Subcutaneous adipose tissue (tissue), 4 donors: ENCODE data around the gene PPP1R15B. TPM values are rescaled to one million over a fixed set of nuclear protein-coding genes. Genes with fewer than 3 reads are reported as not detected.

ENCODE experiments used
- total RNA-seq, 4 donors: library from RNA; depleted of rRNA; stranded (reverse); fragments of >200 nt; gene quantifications; one replicate each; pipeline ENCODE4 v1.1.0, GENCODE V29; 2016
- TF ChIP-seq, protein P1 (sequence below): fragments of 450-650 bp; IDR thresholded peaks from one replicate; pipeline ENCODE4 v1.5.1; 2016; ENCODE audit warnings: low read depth, mild to moderate bottlenecking, control low read depth, antibody characterized with exemption, moderate library complexity

PPP1R15B gene
- total RNA-seq, 4 donors from 2014 or later, result 41.4 to 94.9 (median 53.2) TPM

- TF ChIP-seq, protein P1, sequence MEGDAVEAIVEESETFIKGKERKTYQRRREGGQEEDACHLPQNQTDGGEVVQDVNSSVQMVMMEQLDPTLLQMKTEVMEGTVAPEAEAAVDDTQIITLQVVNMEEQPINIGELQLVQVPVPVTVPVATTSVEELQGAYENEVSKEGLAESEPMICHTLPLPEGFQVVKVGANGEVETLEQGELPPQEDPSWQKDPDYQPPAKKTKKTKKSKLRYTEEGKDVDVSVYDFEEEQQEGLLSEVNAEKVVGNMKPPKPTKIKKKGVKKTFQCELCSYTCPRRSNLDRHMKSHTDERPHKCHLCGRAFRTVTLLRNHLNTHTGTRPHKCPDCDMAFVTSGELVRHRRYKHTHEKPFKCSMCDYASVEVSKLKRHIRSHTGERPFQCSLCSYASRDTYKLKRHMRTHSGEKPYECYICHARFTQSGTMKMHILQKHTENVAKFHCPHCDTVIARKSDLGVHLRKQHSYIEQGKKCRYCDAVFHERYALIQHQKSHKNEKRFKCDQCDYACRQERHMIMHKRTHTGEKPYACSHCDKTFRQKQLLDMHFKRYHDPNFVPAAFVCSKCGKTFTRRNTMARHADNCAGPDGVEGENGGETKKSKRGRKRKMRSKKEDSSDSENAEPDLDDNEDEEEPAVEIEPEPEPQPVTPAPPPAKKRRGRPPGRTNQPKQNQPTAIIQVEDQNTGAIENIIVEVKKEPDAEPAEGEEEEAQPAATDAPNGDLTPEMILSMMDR, result no peak
Measured at GRCh38 chr1:204426035-204426436, 14.4 kb upstream of the PPP1R15B start.

- TF ChIP-seq, protein P1, result no peak
Measured at GRCh38 chr1:204424621-204425020, 13.0 kb upstream of the PPP1R15B start.

DNA sequence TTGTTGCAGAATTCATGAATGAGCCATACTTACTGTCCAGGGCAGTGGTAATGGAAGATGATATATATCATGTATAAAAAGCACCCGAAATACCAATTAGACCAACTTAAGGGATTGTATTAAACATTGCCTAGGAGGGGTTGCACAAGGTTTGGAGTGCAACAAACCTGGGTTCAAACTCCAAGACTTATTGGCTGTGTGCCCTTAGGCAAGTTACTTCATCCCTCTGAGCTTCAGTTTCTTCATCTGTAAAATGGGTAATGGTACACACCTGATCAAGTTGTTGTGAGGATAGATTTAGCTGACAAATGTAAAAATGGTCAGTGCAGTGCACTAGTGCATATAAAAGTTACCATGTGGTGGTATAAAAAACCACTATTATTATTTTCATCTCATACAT lies 9.8 kb upstream of the PPP1R15B start:
- TF ChIP-seq, protein P1, result no peak

GRCh38 chr1:204420039-204421004 lies 8.7 kb upstream of the PPP1R15B start:
- TF ChIP-seq, protein P1, result no peak

- TF ChIP-seq, protein P1, result no peak
Measured at GRCh38 chr1:204419064-204419403, 7.4 kb upstream of the PPP1R15B start.

GRCh38 chr1:204418174-204419063 lies 6.8 kb upstream of the PPP1R15B start:
- TF ChIP-seq, protein P1, result no peak
